ENCODE measurements around the gene TRIM3.

DNA sequence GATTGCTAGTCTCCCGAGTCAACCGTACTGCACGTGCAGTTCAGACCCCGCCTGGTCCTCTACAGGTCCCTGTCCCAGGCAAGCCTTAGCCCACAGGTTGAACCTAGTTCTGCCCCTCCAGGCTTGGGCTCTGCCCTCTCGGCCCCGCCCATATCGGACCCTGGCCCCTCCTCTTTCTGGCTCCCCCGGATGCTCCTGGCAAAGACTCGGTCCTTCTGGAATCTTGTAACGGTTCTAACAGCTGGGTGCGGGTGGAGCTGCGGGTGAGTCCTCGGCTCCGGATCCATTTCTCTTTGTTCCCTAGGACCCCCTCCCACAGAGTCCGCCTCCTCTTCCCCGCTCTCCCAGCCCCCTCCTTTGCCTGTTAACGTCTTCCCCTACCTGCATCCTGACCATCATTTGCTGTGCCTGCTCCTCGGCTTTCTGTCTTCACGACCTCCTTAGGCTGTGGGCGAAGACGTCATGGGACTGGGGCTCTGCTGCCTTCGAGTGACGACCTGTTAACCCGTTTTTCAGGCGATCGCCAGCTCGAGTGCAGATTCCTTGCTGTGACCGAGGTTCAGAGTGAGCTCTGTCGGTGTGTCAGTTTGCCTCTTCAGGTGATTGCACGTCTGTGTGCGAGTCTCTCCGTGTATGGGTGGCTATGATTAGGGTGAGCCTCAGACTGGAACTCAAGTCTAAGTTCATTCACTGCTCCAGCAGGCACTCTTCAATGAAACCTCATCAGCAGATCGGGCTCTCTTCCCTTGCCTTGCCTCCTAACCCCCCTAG, 23.5 kb upstream of the TRIM3 start, which contains the start of gene DNHD1:
- no peak for TF ChIP-seq POLR2A (IDR thresholded peaks at IDR 0.05)
- TF ChIP-seq, protein P1, sequence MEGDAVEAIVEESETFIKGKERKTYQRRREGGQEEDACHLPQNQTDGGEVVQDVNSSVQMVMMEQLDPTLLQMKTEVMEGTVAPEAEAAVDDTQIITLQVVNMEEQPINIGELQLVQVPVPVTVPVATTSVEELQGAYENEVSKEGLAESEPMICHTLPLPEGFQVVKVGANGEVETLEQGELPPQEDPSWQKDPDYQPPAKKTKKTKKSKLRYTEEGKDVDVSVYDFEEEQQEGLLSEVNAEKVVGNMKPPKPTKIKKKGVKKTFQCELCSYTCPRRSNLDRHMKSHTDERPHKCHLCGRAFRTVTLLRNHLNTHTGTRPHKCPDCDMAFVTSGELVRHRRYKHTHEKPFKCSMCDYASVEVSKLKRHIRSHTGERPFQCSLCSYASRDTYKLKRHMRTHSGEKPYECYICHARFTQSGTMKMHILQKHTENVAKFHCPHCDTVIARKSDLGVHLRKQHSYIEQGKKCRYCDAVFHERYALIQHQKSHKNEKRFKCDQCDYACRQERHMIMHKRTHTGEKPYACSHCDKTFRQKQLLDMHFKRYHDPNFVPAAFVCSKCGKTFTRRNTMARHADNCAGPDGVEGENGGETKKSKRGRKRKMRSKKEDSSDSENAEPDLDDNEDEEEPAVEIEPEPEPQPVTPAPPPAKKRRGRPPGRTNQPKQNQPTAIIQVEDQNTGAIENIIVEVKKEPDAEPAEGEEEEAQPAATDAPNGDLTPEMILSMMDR (IDR thresholded peaks at IDR 0.05), result no peak
